Adipocyte (in vitro differentiated cells): Measurements from ENCODE around the gene MAP3K2.

Source experiments
- DNase-seq: peaks from one replicate; pipeline ENCODE4 v3.0.0-alpha.2; 2015; ENCODE audit warnings: low read depth
- H3K27me3 ChIP-seq: replicated peaks from 2 replicates; pipeline ENCODE4 v1.7.0; 2013; ENCODE audit warnings: mild to moderate bottlenecking, low read length, moderate library complexity; ENCODE audit not compliant: control insufficient read depth, insufficient read depth
- H3K36me3 ChIP-seq: 2 replicates; pipeline ENCODE4 v1.7.0; 2013; ENCODE audit warnings: low read length, mild to moderate bottlenecking, moderate library complexity; ENCODE audit not compliant: control insufficient read depth, insufficient read depth, severe bottlenecking
- H3K4me1 ChIP-seq: 2 replicates; pipeline ENCODE4 v1.7.0; 2013; ENCODE audit warnings: mild to moderate bottlenecking, low read length, moderate library complexity; ENCODE audit not compliant: control insufficient read depth, insufficient read depth
- H3K4me3 ChIP-seq: 2 replicates; pipeline ENCODE4 v1.7.0; 2013; ENCODE audit warnings: mild to moderate bottlenecking, low read length, moderate library complexity
- H3K9ac ChIP-seq: 2 replicates; pipeline ENCODE4 v1.7.0; 2013; ENCODE audit warnings: mild to moderate bottlenecking, low read length, moderate library complexity
- H3K9me3 ChIP-seq: 2 replicates; pipeline ENCODE4 v1.7.0; 2013; ENCODE audit warnings: mild to moderate bottlenecking, low read length, moderate library complexity; ENCODE audit not compliant: control insufficient read depth

Gene MAP3K2

DNA sequence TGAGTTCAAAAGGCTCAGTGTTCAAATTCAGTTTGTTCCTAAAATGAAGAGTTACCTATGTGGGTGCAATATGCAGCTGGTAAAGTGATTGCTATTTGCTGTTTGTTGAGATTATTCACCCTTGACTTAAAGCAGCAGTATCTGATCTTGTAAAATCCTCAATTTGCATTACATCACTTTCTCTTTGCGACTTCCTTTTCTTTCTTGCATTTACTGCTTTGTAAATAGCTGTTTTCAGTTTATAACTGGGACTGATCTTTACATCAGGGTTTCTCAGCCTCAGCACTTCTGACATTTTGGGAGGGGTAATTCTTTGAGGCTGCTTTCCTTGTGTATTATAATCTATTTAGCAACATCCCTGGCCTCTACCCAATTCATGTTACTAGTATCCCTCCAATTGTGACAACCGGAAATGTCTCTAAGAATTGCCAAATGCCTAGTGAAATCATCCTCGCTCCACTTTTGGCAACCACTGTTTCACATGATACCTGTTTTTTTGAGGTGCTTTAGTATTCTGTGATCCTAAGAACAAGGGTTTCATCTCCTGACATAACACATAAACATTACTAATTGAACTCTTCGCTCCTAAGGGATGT, 81.7 kb downstream of the MAP3K2 start:
- H3K4me1 ChIP-seq = peaks cover 14% of the 10 kb centered on the region
- H3K27me3 ChIP-seq = no peaks in the 10 kb centered on the region
- DNase-seq = no peak
- H3K9me3 ChIP-seq = no peaks in the 10 kb centered on the region
- no peak overlapping the region for H3K4me3 ChIP-seq
- H3K36me3 ChIP-seq = peaks cover 66% of the 10 kb centered on the region
- H3K9ac ChIP-seq = no peak overlapping the region

DNA sequence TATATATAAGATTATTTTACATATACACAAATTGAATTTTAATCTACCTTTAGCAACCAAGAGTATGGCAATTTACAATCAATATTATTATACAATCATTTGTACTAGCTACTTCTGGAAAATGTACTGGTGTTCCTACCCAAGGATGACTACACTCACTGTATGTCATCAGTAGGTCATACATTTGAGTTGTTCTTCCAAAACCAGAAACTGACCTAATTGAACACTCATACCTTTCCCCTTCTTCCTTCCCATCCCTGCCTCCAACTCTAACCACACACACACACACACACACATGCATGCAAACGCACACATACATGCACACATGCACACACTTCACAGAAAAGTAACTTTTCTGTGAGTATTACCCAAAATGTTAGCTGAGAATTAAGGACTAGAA, 85.6 kb downstream of the MAP3K2 start:
- Histone ChIP-seq H3K4me3 (no peak overlapping the region), H3K27me3 (no peaks in the 10 kb centered on the region), H3K4me1 (peaks cover 14% of the 10 kb centered on the region), H3K36me3 (peaks cover 28% of the 10 kb centered on the region), H3K9me3 (no peaks in the 10 kb centered on the region), H3K9ac (no peak overlapping the region)
- no peak for DNase-seq

DNA sequence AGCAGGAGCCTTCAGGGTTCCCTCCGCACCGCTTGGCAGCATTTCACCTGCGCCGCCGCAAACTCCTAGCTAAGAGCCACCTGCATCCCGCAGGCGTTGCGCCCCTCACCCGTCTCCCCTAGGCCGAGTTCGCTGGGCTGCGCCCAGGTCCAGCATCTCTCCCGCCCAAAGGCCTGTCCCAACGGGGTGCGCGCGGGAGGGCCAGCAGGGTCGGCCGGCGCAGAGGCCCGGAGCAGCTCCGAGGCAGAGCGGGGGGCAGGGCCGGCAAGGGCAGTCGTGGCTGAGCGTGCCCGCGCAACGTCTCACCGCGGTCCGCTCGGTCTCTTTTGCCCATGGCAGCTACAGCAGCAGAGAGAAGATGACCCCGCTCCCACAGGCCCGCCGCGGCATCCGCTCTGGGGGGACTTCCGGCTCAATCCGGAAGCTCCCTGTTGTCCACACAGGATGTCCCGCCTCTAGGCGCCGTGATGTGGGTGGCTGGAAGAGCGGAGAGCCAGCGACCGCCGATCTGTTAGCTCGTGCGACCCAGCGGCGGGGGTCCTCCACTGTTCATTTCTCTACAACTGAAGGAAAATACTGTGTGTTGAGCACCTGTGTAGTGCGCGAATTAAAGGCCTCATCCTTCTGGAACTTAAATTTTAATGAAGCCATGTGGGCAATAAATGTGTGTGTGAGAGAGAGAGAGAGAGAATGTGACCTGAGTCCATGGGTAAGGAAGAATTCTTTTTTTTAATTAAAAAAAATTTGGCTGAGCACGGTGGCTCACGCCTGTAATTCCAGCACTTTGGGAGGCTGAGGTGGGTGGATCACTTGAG, 93.8 kb downstream of the MAP3K2 start, which contains the start of gene ERCC3:
ERCC3 (minus strand) TSS at position 397 of the 815 bp plus-strand sequence; CDS start at position 334, 63 bp downstream.
- Histone ChIP-seq H3K4me3 (peak within 1 kb of the TSS; percentile 97), H3K9ac (peak within 1 kb of the TSS; percentile 97), H3K9me3 (no peaks in the 10 kb centered on the region), H3K27me3 (no peaks in the 10 kb centered on the region), H3K4me1 (peaks cover 4% of the 10 kb centered on the region), H3K36me3 (peaks cover 34% of the 10 kb centered on the region)
- peak; percentile 90 for DNase-seq

DNA sequence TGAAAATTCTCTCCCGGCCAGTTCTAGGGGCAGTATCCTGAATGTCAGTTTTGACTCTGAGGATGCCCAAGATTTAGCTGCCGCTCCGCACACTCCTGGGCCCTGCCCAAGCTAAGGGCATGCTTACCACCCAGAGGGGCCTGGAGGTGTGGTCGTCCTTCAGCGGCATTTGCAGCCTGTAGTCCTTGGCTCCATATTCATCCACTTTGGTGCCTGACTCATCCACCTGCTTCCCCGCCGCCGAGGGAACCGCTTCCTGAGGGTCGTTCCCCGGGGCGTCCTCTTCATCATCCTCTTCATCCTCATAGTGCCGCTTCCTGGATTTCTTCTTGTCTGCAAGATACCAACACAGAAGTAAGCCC, 94.4 kb downstream of the MAP3K2 start:
- Histone ChIP-seq H3K9me3 (no peaks in the 10 kb centered on the region), H3K27me3 (no peaks in the 10 kb centered on the region), H3K36me3 (peaks cover 40% of the 10 kb centered on the region), H3K9ac (peak overlapping the region; percentile 97), H3K4me1 (peaks cover 4% of the 10 kb centered on the region), H3K4me3 (peak overlapping the region; percentile 97)
- DNase-seq = peak; percentile 33

DNA sequence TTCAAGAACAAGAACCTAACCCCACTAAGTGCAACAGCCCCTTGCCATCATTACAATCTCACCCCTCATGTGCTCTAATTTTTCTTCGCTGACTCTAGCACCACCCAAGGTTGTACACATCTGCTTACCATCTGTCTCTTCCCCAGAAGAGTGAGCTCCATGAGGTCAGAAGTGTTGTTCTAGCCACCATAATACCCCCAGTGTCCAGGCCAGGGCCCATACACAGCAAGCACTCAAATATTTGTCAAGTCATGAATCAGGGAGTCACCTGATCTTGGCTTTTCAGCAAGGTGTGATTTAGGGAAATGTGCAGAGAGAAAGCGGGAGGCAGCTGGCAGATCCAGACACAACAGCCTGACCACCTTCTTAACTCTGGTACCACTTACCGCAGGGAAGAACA, 99.5 kb downstream of the MAP3K2 start:
- peaks cover 88% of the 10 kb centered on the region for H3K36me3 ChIP-seq
- no peaks in the 10 kb centered on the region for H3K27me3 ChIP-seq
- DNase-seq = no peak
- peaks cover 2% of the 10 kb centered on the region for H3K4me1 ChIP-seq
- H3K4me3 ChIP-seq = no peak overlapping the region
- no peak overlapping the region for H3K9ac ChIP-seq
- no peaks in the 10 kb centered on the region for H3K9me3 ChIP-seq

DNA sequence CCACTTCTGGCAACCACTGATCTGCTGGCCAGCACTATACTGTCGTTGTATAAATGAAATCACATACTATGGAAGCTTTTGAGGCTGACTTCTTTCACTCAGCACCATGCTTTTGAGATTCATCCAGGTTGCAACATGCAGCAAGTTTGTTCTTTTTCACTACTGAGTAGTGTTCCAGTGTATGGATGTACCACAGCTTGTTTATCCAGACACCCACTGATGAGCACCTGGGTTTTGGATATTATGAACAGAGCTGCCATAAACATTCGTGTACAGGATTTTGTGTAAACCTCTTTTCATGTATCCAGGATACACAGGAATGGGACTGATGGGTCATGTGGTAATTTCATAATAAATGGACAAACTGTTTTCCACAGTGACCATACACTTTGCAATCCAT, 104.5 kb downstream of the MAP3K2 start:
- H3K36me3 ChIP-seq = peaks cover 78% of the 10 kb centered on the region
- no peak for DNase-seq
- H3K4me1 ChIP-seq = no peaks in the 10 kb centered on the region
- H3K9me3 ChIP-seq = no peaks in the 10 kb centered on the region
- H3K9ac ChIP-seq = no peak overlapping the region
- H3K27me3 ChIP-seq = no peaks in the 10 kb centered on the region
- no peak overlapping the region for H3K4me3 ChIP-seq

DNA sequence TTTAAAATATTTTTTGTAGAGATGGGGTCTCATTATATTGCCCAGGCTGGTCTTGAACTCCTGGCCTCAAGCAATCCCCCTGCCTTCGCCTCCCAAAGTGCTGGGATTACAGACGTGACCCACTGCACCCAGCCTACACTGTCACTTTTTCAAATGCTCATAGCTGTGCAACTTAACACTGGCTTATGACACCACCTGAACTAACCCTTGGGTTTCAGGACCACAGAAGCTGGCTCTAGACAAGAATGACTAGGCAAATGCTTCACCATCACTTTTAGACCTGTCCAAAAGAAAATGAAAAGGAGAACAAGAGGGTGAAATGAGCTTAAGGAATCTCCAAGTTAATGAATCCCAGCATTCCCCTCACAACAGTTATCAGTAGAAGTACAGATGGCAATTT, 107.1 kb downstream of the MAP3K2 start:
- no peak for DNase-seq
- Histone ChIP-seq H3K9ac (no peak overlapping the region), H3K36me3 (peaks cover 79% of the 10 kb centered on the region), H3K4me1 (no peaks in the 10 kb centered on the region), H3K4me3 (no peak overlapping the region), H3K9me3 (no peaks in the 10 kb centered on the region), H3K27me3 (no peaks in the 10 kb centered on the region)

DNA sequence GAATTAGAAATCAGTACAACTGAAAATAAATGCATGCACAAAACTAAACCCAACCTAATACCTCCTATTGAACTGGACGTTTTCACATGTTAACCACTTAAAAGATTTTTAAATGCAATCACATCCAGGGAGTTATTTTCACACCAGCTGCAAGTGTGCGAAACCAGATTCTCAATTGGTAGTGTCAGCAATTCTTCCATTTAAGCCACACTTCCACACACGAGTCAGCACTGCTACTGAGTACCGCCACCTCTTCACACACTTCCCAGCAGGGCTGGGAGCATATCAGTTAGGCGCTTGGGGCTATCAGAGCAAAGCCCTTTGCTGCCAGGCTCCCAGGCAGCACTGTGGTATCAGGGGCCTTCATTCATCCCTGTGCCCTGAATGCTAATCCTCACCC, 108.0 kb downstream of the MAP3K2 start:
- Histone ChIP-seq H3K9ac (no peak overlapping the region), H3K36me3 (peaks cover 80% of the 10 kb centered on the region), H3K27me3 (no peaks in the 10 kb centered on the region), H3K9me3 (no peaks in the 10 kb centered on the region), H3K4me1 (no peaks in the 10 kb centered on the region), H3K4me3 (no peak overlapping the region)
- DNase-seq = no peak

DNA sequence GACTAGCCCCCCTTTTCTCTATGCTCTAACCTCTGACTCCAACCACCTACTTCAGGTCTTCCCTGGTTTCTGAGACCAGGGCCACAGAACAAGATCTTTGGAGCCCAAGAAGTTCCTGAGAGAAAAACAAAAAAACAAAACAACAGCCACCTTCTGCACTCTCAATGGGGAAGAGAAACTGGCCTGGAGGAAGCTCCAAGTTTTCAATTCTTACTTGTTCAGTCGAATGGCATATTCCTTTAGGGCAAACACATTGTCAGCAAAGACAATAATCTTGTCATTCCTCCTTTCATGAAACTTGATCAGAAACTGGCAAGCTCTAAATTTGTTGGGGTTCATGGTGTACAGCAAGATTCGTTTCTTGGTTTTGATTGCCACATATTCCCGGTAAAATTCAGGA, 108.8 kb downstream of the MAP3K2 start:
- DNase-seq = no peak
- Histone ChIP-seq H3K4me1 (no peaks in the 10 kb centered on the region), H3K36me3 (peaks cover 79% of the 10 kb centered on the region), H3K9ac (no peak overlapping the region), H3K27me3 (no peaks in the 10 kb centered on the region), H3K4me3 (no peak overlapping the region), H3K9me3 (no peaks in the 10 kb centered on the region)

DNA sequence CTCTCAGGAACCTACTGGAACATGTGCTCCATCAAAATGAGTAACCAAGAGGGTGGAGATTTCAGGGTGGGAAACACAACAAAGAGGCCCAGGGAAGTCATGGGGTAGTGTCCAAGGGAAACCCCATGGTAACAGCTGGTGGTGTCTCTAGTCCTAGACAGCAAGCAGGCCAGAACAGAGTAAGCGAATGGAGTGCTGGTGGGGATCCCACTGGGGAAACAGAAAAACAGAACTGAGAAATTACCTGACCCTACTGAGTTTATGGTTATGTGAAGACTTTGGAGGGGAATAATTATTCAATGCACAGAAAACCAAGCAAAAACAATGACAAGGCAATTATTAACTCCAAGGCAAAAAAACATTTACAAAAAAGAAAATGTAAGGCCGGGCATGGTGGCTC, 110.7 kb downstream of the MAP3K2 start:
- H3K27me3 ChIP-seq = no peaks in the 10 kb centered on the region
- H3K4me3 ChIP-seq = no peak overlapping the region
- H3K9me3 ChIP-seq = no peaks in the 10 kb centered on the region
- no peak overlapping the region for H3K9ac ChIP-seq
- DNase-seq = no peak
- H3K36me3 ChIP-seq = peaks cover 74% of the 10 kb centered on the region
- H3K4me1 ChIP-seq = no peaks in the 10 kb centered on the region

DNA sequence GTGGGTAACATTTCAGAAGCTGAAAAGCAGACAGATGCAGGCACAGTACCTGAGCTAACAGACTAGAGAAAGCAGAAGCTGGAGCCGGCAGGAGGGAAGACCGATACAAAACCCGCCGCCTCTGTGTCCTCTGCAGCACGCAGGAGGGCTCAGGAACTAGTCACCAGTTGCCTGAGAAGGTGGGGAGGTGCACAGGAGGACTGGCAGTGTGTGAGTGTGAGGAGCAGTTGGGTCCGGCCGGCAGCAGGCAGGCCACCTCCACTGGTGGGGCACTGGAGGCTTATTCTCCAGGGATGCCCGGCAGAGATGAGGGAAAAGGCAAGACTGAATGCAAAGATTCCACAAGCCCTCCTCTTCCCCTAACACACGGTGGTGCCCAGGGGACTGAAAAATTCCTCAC, 112.0 kb downstream of the MAP3K2 start:
- no peaks in the 10 kb centered on the region for H3K27me3 ChIP-seq
- DNase-seq = no peak
- peaks cover 85% of the 10 kb centered on the region for H3K36me3 ChIP-seq
- no peak overlapping the region for H3K9ac ChIP-seq
- H3K4me1 ChIP-seq = no peaks in the 10 kb centered on the region
- H3K9me3 ChIP-seq = no peaks in the 10 kb centered on the region
- no peak overlapping the region for H3K4me3 ChIP-seq
